SW480 (cell line): ENCODE measurements around the gene USP10.

Experiments used
- DNase-seq: peaks from one replicate; pipeline ENCODE4 v3.0.0-alpha.2; 2016; ENCODE audit warnings: low spot score

The USP10 gene

GRCh38 chr16:84804326-84804725 lies 104.5 kb downstream of the USP10 start:
- DNase-seq: no peak

- no peak for DNase-seq
Measured at GRCh38 chr16:84806256-84806889, 106.6 kb downstream of the USP10 start.

- DNase-seq: no peak
Measured at GRCh38 chr16:84806890-84807258, 107.1 kb downstream of the USP10 start.

GRCh38 chr16:84807776-84808175 lies 108.0 kb downstream of the USP10 start:
- DNase-seq: no peak

- DNase-seq: no peak
Measured at GRCh38 chr16:84808826-84809225, 109.0 kb downstream of the USP10 start.

GRCh38 chr16:84810518-84811273 lies 110.9 kb downstream of the USP10 start:
- no peak for DNase-seq

GRCh38 chr16:84811529-84811928 lies 111.7 kb downstream of the USP10 start:
- DNase-seq: no peak

- DNase-seq: no peak
Measured at GRCh38 chr16:84813141-84813934, 113.5 kb downstream of the USP10 start.

- no peak for DNase-seq
Measured at GRCh38 chr16:84815462-84815861, 115.7 kb downstream of the USP10 start.

GRCh38 chr16:84816023-84816422 lies 116.2 kb downstream of the USP10 start:
- no peak for DNase-seq

GRCh38 chr16:84816485-84816884 lies 116.7 kb downstream of the USP10 start:
- no peak for DNase-seq

GRCh38 chr16:84817206-84817605 lies 117.4 kb downstream of the USP10 start:
- DNase-seq: no peak

GRCh38 chr16:84817613-84818012 lies 117.8 kb downstream of the USP10 start:
- DNase-seq: no peak

- no peak for DNase-seq
Measured at GRCh38 chr16:84818133-84818532, 118.3 kb downstream of the USP10 start.

GRCh38 chr16:84818989-84819643 lies 119.3 kb downstream of the USP10 start:
- no peak for DNase-seq

GRCh38 chr16:84819644-84820304 lies 120.0 kb downstream of the USP10 start, which contains the start of gene CRISPLD2:
CRISPLD2 (plus strand) TSS chr16:84819985; CDS start chr16:84838496, 18,511 bp downstream.
- peak; percentile 86 for DNase-seq

GRCh38 chr16:84820305-84820684 lies 120.5 kb downstream of the USP10 start:
- peak; percentile 37 for DNase-seq

GRCh38 chr16:84820771-84821170 lies 121.0 kb downstream of the USP10 start:
- no peak for DNase-seq

GRCh38 chr16:84821179-84821578 lies 121.4 kb downstream of the USP10 start:
- no peak for DNase-seq

- DNase-seq: no peak
Measured at GRCh38 chr16:84821728-84822689, 122.2 kb downstream of the USP10 start.

GRCh38 chr16:84822990-84823389 lies 123.2 kb downstream of the USP10 start:
- DNase-seq: no peak
